ENCODE data around the gene TM9SF2. TPM values are rescaled to one million over a fixed set of nuclear protein-coding genes. Genes with fewer than 3 reads are reported as not detected.
"Not testable (repeated sequence)": the region's sequence is repeated elsewhere in the genome, so short reads cannot be mapped to it uniquely, and the experiment has no call there.

Gene TM9SF2, protein sequence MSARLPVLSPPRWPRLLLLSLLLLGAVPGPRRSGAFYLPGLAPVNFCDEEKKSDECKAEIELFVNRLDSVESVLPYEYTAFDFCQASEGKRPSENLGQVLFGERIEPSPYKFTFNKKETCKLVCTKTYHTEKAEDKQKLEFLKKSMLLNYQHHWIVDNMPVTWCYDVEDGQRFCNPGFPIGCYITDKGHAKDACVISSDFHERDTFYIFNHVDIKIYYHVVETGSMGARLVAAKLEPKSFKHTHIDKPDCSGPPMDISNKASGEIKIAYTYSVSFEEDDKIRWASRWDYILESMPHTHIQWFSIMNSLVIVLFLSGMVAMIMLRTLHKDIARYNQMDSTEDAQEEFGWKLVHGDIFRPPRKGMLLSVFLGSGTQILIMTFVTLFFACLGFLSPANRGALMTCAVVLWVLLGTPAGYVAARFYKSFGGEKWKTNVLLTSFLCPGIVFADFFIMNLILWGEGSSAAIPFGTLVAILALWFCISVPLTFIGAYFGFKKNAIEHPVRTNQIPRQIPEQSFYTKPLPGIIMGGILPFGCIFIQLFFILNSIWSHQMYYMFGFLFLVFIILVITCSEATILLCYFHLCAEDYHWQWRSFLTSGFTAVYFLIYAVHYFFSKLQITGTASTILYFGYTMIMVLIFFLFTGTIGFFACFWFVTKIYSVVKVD
- 10 to 100 TPM; 60.0 to 64.2 TPM for total RNA-seq
- 100 to 1,000 TPM; 102 to 126 TPM for polyA plus RNA-seq

DNA sequence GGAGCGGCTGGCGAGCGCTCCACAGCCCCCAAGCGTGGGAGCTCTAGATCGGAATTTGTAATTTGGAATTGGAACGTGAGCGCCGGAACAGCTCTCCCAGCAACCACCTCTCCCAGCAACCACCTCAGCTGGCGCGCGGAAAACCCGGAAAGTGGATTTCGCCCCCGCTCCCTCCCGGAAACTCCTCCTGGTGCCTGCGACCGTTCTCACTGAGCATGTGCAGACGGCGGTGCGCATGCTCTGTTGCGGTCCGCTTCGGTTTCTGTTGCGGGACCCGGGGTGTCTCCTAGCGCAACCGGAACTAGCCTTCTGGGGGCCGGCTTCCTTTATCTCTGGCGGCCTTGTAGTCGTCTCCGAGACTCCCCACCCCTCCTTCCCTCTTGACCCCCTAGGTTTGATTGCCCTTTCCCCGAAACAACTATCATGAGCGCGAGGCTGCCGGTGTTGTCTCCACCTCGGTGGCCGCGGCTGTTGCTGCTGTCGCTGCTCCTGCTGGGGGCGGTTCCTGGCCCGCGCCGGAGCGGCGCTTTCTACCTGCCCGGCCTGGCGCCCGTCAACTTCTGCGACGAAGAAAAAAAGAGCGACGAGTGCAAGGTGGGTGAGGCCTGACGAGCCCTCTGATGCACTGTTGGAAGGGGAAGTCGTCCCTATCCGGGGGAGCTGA, at the start of gene TM9SF2:
Gene TM9SF2 (plus strand): TSS at position 289 of the 664 bp plus-strand sequence. CDS start 135 bp downstream, at position 424.
- H3K27ac ChIP-seq (ENCODE audit: low read depth, low read length): peak within 1 kb of the TSS; percentile 86
- H3K36me3 ChIP-seq (ENCODE audit: insufficient read depth, low read length): no peaks in the 10 kb centered on the region
- DNase-seq: peak; percentile 96 to 98 (median 97)
- no peaks in the 10 kb centered on the region for H3K27me3 Mint-ChIP-seq
- H3K4me1 Mint-ChIP-seq: peaks cover 49 to 94% (median 71%) of the 10 kb centered on the region in 4 donors
- H3K4me3 Mint-ChIP-seq: peak within 1 kb of the TSS; percentile 89 to 99 (median 98)
- H3K27ac Mint-ChIP-seq: peak within 1 kb of the TSS; percentile 98 to 99 (median 98)
- H3K27me3 ChIP-seq (ENCODE audit: insufficient read depth, low read length): no peaks in the 10 kb centered on the region
- CTCF ChIA-PET (ENCODE audit: partially characterized antibody): interaction anchor here (0.9 to 2.8 kb wide), 15 partner anchors 10 to 243 kb away, joined by 3 to 21 read pairs (median 4); partner anchors contain the start of gene GPR18
- H3K36me3 Mint-ChIP-seq: peaks cover 3 to 25% of the 10 kb centered on the region in 2 donors
- POLR2A ChIA-PET (ENCODE audit: partially characterized antibody): interaction anchor here (0.8 to 2.6 kb wide), 27 partner anchors 8 to 317 kb away, joined by 3 to 16 read pairs (median 4); partner anchors contain the start of genes CLYBL and UBAC2
- no peaks in the 10 kb centered on the region for H3K9me3 ChIP-seq (ENCODE audit: control insufficient read depth in 1 of 2, low read length in 2 of 2)
- H3K4me3 ChIP-seq (ENCODE audit: low read length in 2 of 2): peak within 1 kb of the TSS; percentile 57 to 72
- intact Hi-C loops (cut with micrococcal nuclease): loop anchor here (2.0 to 5.0 kb wide), 3 partner anchors 17 to 324 kb away; no protein-coding TSS in a partner anchor
- H3K9me3 Mint-ChIP-seq: peaks cover 0 to 5% (median 0%) of the 10 kb centered on the region in 8 donors
- peaks cover 86% of the 10 kb centered on the region for H3K4me1 ChIP-seq (ENCODE audit: insufficient read depth, low read length)

DNA sequence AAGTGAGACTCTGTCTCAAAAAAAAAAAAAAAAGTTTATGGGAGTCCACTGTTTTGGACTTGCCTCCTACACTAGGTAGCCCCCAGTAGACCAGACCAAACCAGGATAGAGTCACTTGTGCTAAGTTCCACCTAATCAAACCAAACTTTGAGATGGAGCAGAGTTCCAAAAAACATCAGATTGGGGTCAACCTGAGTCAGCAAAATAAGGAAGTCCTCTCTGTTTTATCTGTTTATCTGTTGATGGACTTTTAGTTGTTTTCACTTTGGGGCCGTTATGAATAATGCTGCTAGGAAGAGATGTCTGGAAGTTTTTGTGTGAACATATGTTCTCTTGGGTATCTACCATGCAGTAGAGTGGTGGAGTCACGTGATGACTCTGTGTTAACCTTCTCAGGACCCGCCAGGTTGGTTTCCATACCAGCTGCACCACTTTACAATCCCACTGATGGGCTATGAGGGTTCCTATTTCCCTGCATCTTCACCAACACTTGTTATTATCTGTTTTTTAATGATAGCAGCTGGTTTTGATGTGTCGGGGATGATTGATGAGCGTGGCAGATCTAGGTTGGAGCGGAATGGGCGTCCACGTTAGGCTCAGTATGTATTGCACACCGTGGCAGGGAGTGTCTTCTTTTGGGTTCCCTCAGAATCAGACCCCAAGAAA, 46.6 kb upstream of the TM9SF2 start:
- ChIA-PET POLR2A (ENCODE audit: partially characterized antibody) (interaction anchor here (0.7 kb wide), 1 partner anchor 472 kb away, joined by 5 read pairs; no protein-coding TSS in a partner anchor), CTCF (ENCODE audit: partially characterized antibody) (interaction anchor here (0.7 kb wide), 1 partner anchor 63 kb away, joined by 3 read pairs; no protein-coding TSS in a partner anchor)
- no peak overlapping the region for H3K27ac Mint-ChIP-seq
- H3K4me1 ChIP-seq (ENCODE audit: insufficient read depth, low read length): no peaks in the 10 kb centered on the region
- H3K4me1 Mint-ChIP-seq: no peaks in the 10 kb centered on the region
- H3K4me3 Mint-ChIP-seq: no peak overlapping the region
- H3K27me3 ChIP-seq (ENCODE audit: insufficient read depth, low read length): no peaks in the 10 kb centered on the region
- DNase-seq: no peak
- H3K9me3 ChIP-seq (ENCODE audit: control insufficient read depth in 1 of 2, low read length in 2 of 2): no peaks in the 10 kb centered on the region
- H3K36me3 ChIP-seq (ENCODE audit: insufficient read depth, low read length): no peaks in the 10 kb centered on the region
- H3K4me3 ChIP-seq (ENCODE audit: low read length in 2 of 2): no peak overlapping the region
- peaks cover 2 to 16% of the 10 kb centered on the region in 2 donors for H3K27me3 Mint-ChIP-seq
- H3K9me3 Mint-ChIP-seq: peaks cover 3 to 11% (median 6%) of the 10 kb centered on the region in 8 donors
- intact Hi-C loops (cut with micrococcal nuclease): no loop called here
- no peak overlapping the region for H3K27ac ChIP-seq (ENCODE audit: low read depth, low read length)
- H3K36me3 Mint-ChIP-seq: peaks cover 0 to 5% of the 10 kb centered on the region in 2 donors

DNA sequence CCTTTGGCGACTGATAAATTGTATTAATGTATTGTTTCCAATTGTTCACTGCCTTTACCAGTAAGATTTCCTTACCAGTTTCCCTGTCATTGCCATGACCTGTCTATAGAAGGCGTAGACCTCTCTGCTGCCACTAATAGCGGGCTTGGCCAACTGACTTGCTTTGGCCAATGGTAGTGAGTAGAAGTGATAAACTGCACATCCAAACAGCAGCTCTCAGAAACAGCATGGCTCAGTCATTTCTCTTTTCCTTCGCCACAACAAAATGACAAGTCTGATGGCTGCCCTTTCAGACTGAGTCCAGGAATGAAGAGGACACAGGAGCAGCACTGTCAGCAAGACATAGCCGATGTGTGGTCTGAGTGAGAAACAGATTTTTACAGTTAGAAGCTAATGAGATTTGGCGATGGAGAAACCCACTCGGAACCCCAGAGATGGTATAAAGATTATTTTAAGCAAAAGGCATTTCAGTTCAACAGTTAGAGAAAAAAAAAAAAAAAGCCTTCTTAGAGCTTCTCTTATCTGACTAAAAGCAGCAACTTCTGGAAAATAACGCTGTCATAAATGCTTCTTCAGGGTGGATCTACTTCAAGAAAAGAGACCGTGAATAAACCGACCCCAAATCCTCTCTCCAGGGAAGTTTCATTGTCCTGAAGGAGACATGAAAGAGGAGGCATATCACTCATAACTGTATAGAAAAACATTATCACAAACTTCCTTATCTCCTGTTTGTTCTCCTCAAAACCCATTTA, 42.0 kb upstream of the TM9SF2 start:
- H3K4me3 ChIP-seq (ENCODE audit: low read length in 2 of 2): no peak overlapping the region
- no peaks in the 10 kb centered on the region for H3K27me3 ChIP-seq (ENCODE audit: insufficient read depth, low read length)
- no peaks in the 10 kb centered on the region for H3K9me3 ChIP-seq (ENCODE audit: control insufficient read depth in 1 of 2, low read length in 2 of 2)
- POLR2A ChIA-PET (ENCODE audit: partially characterized antibody): no interaction called here
- Mint-ChIP-seq H3K27ac (no peak overlapping the region), H3K36me3 (peaks cover 0 to 5% of the 10 kb centered on the region in 2 donors), H3K4me1 (peaks cover 4 to 10% (median 7%) of the 10 kb centered on the region in 4 donors), H3K27me3 (peaks cover 0 to 6% of the 10 kb centered on the region in 2 donors), H3K9me3 (peaks cover 3 to 9% (median 6%) of the 10 kb centered on the region in 8 donors), H3K4me3 (no peak overlapping the region)
- no peak overlapping the region for H3K27ac ChIP-seq (ENCODE audit: low read depth, low read length)
- H3K4me1 ChIP-seq (ENCODE audit: insufficient read depth, low read length): peaks cover 9% of the 10 kb centered on the region
- CTCF ChIA-PET (ENCODE audit: partially characterized antibody): interaction anchor here (0.8 kb wide), 1 partner anchor 23 kb away, joined by 4 read pairs; no protein-coding TSS in a partner anchor
- intact Hi-C loops (cut with micrococcal nuclease): no loop called here
- no peak for DNase-seq
- H3K36me3 ChIP-seq (ENCODE audit: insufficient read depth, low read length): no peaks in the 10 kb centered on the region

DNA sequence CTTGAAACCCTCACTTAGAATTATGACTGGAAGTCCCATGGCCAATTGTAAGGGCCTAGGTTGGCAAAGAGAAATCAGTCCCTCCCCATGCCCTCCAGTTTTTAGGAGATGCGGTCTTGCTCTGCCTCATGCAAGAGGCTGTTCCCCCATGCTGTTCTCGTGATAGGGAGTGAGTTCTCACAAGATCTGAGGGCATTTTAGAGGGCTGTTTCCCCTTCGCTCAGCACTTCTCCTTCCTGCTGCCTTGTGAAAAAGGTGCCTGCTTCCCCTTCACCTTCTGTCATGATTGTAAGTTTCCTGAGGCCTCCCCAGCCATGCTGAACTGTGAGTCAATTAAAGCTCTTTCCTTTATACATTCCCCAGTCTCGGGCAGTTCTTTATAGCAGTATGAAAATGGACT, 40.5 kb upstream of the TM9SF2 start:
- H3K4me3 ChIP-seq (ENCODE audit: low read length in 2 of 2); intact Hi-C loops (cut with micrococcal nuclease); H3K27ac ChIP-seq (ENCODE audit: low read depth, low read length); POLR2A ChIA-PET (ENCODE audit: partially characterized antibody); H3K27me3 ChIP-seq (ENCODE audit: insufficient read depth, low read length); H3K27me3 Mint-ChIP-seq; H3K36me3 Mint-ChIP-seq; H3K36me3 ChIP-seq (ENCODE audit: insufficient read depth, low read length); H3K9me3 Mint-ChIP-seq; H3K4me3 Mint-ChIP-seq; DNase-seq; H3K9me3 ChIP-seq (ENCODE audit: control insufficient read depth in 1 of 2, low read length in 2 of 2): not testable (repeated sequence)
- H3K4me1 Mint-ChIP-seq: peaks cover 12 to 24% (median 18%) of the 10 kb centered on the region in 4 donors
- CTCF ChIA-PET (ENCODE audit: partially characterized antibody): interaction anchor here (0.9 to 1.2 kb wide), 2 partner anchors 11 to 24 kb away, joined by 4 read pairs; no protein-coding TSS in a partner anchor
- peak overlapping the region in 4 of 7 donors; percentile 4 to 89 (median 34) for H3K27ac Mint-ChIP-seq
- H3K4me1 ChIP-seq (ENCODE audit: insufficient read depth, low read length): peaks cover 22% of the 10 kb centered on the region

DNA sequence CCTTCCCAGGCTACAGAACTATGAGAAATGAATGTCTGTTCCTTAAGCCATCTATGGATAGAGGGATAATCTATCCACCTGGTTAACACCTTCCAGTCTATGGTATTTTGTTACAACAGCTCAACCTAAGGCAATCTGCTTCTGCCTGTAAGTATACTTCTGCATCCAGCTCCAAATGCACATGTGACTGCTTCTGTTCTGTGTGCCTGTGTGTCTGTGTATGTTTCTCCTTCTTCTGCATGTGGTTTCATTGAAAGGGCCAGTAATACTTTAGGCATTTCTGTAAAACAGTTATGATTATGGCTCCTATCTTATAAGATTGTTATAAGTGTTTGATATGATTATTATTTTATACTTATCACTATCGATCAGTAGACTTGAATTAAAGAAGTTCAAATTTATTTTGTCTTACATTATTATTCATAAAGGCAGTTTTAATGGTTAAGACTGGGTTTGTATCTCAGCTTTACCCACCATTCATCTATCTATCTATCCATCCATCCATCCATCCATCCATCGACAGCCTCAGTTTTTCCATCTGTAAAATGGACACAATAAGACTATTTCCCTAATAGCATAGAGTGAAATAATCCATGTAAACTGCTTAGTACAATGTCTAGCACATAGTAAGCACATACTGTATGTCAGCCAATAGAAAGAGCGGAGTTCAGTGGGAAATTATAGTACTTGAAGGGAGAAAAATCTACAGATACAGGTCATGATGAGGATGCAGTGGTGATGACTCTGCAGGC, 37.5 kb upstream of the TM9SF2 start:
- no peaks in the 10 kb centered on the region for H3K9me3 ChIP-seq (ENCODE audit: control insufficient read depth in 1 of 2, low read length in 2 of 2)
- peak overlapping the region in 7 of 8 donors; percentile 37 to 75 (median 69) for H3K4me3 Mint-ChIP-seq
- H3K27ac Mint-ChIP-seq: peak overlapping the region; percentile 82 to 95 (median 90)
- peaks cover under 1 to 2% of the 10 kb centered on the region in 2 donors for H3K36me3 Mint-ChIP-seq
- H3K9me3 Mint-ChIP-seq: no peaks in the 10 kb centered on the region
- H3K36me3 ChIP-seq (ENCODE audit: insufficient read depth, low read length): no peaks in the 10 kb centered on the region
- H3K27me3 Mint-ChIP-seq: no peaks in the 10 kb centered on the region
- H3K4me1 ChIP-seq (ENCODE audit: insufficient read depth, low read length): peaks cover 22% of the 10 kb centered on the region
- no peaks in the 10 kb centered on the region for H3K27me3 ChIP-seq (ENCODE audit: insufficient read depth, low read length)
- H3K4me3 ChIP-seq (ENCODE audit: low read length in 2 of 2): peak overlapping the region in 1 of 2 donors; percentile 17
- intact Hi-C loops (cut with micrococcal nuclease): no loop called here
- H3K27ac ChIP-seq (ENCODE audit: low read depth, low read length): no peak overlapping the region
- ChIA-PET POLR2A (ENCODE audit: partially characterized antibody) (interaction anchor here (1.0 kb wide), 1 partner anchor 38 kb away, joined by 3 read pairs; no protein-coding TSS in a partner anchor), CTCF (ENCODE audit: partially characterized antibody) (interaction anchor here (1.6 kb wide), 1 partner anchor 26 kb away, joined by 4 read pairs; no protein-coding TSS in a partner anchor)
- DNase-seq: no peak
- peaks cover 12 to 24% (median 18%) of the 10 kb centered on the region in 4 donors for H3K4me1 Mint-ChIP-seq

All from CD4-positive, alpha-beta memory T cell (primary cell).